HL-60 (cell line): ENCODE results near the gene PRMT3.

ENCODE experiments used
- GABPA ChIP-seq: IDR thresholded peaks from 2 replicates; pipeline ENCODE4 v1.6.1; 2012; ENCODE audit warnings: low read depth
- POLR2AphosphoS5 ChIP-seq: IDR thresholded peaks from 2 replicates; pipeline ENCODE4 v1.6.1; 2012; ENCODE audit warnings: low read depth
- SPI1 ChIP-seq: IDR thresholded peaks from 2 replicates; pipeline ENCODE4 v1.6.1; 2012; ENCODE audit warnings: low read depth, mild to moderate bottlenecking, borderline replicate concordance
- TF ChIP-seq, protein P1 (sequence below): IDR thresholded peaks from one replicate; pipeline ENCODE4 v1.5.1; 2011; ENCODE audit warnings: low read length, control low read depth, inconsistent platforms; ENCODE audit not compliant: insufficient read depth
- TF ChIP-seq, protein P2 (sequence below): IDR thresholded peaks from 2 replicates; pipeline ENCODE4 v1.6.1; 2012; ENCODE audit warnings: low read depth; ENCODE audit not compliant: insufficient replicate concordance

DNA sequence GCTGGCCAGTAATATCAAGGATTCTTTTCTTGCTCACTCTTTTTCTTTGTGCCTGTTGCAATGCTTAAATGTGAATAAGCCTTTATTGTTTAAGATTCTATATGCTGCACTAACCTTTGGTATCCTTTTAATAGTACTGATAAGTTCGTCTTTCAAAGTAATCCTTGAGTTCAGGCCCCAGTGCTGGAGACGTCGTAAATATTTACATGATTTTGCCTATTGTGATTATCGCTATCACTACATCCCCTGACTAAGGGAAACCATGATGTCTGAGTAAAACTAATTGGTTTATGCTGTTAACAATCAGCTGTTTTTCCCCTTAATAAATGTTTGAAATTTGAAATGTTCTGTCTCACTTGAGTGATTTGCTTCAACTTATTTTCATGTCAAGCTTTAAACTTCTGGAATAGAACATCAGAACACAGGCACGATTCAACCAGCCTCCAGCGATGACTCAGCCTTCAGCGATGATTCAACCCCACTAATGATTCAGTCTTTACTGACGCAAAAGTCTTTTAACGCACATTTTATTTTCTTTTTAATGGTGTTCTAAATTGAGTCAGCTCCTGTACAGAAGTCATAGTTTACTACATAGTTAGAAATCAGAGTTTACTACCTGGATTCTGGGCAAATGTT lies 20.1 kb upstream of the PRMT3 start:
- TF ChIP-seq, protein P1, sequence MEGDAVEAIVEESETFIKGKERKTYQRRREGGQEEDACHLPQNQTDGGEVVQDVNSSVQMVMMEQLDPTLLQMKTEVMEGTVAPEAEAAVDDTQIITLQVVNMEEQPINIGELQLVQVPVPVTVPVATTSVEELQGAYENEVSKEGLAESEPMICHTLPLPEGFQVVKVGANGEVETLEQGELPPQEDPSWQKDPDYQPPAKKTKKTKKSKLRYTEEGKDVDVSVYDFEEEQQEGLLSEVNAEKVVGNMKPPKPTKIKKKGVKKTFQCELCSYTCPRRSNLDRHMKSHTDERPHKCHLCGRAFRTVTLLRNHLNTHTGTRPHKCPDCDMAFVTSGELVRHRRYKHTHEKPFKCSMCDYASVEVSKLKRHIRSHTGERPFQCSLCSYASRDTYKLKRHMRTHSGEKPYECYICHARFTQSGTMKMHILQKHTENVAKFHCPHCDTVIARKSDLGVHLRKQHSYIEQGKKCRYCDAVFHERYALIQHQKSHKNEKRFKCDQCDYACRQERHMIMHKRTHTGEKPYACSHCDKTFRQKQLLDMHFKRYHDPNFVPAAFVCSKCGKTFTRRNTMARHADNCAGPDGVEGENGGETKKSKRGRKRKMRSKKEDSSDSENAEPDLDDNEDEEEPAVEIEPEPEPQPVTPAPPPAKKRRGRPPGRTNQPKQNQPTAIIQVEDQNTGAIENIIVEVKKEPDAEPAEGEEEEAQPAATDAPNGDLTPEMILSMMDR, result no peak
- TF ChIP-seq POLR2AphosphoS5 (no peak), SPI1 (no peak), GABPA (no peak)
- TF ChIP-seq, protein P2, sequence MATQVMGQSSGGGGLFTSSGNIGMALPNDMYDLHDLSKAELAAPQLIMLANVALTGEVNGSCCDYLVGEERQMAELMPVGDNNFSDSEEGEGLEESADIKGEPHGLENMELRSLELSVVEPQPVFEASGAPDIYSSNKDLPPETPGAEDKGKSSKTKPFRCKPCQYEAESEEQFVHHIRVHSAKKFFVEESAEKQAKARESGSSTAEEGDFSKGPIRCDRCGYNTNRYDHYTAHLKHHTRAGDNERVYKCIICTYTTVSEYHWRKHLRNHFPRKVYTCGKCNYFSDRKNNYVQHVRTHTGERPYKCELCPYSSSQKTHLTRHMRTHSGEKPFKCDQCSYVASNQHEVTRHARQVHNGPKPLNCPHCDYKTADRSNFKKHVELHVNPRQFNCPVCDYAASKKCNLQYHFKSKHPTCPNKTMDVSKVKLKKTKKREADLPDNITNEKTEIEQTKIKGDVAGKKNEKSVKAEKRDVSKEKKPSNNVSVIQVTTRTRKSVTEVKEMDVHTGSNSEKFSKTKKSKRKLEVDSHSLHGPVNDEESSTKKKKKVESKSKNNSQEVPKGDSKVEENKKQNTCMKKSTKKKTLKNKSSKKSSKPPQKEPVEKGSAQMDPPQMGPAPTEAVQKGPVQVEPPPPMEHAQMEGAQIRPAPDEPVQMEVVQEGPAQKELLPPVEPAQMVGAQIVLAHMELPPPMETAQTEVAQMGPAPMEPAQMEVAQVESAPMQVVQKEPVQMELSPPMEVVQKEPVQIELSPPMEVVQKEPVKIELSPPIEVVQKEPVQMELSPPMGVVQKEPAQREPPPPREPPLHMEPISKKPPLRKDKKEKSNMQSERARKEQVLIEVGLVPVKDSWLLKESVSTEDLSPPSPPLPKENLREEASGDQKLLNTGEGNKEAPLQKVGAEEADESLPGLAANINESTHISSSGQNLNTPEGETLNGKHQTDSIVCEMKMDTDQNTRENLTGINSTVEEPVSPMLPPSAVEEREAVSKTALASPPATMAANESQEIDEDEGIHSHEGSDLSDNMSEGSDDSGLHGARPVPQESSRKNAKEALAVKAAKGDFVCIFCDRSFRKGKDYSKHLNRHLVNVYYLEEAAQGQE, result no peak
